ENCODE measurements around the gene COX6B2. TPM values are rescaled to one million over a fixed set of nuclear protein-coding genes. Genes with fewer than 3 reads are reported as not detected.

COX6B2 gene
- total and polyA plus RNA-seq, 2 of the 13 experiments (the other 11 are each of a cell fraction or from before 2014, with no cell fraction given): 0.21 TPM; not detected in 1

GRCh38 chr19:55299991-55300390, 54.5 kb downstream of the COX6B2 start:
- Histone ChIP-seq H3K79me2 (ENCODE audit: insufficient read depth, low read length) (no peaks in the 10 kb centered on the region), H3K4me1 (ENCODE audit: insufficient read depth, low read length) (peaks cover 29% of the 10 kb centered on the region), H2AFZ (ENCODE audit: low read length) (no peak overlapping the region), H3K9ac (ENCODE audit: insufficient read depth, low read depth, low read length) (no peak overlapping the region), H3K4me3 (replicated peaks in 1 of 3; ENCODE audit: insufficient read depth in 1 of 3, low read depth in 2 of 3, low read length in 3 of 3) (no peak overlapping the region), H3K36me3 (replicated peaks in 1 of 2; ENCODE audit: control insufficient read depth in 1 of 2, insufficient read depth in 2 of 2, low read length in 2 of 2) (no peaks in the 10 kb centered on the region), H3K4me2 (ENCODE audit: low read depth, low read length) (no peak overlapping the region), H3K9me3 (ENCODE audit: low read length) (no peaks in the 10 kb centered on the region), H3K27me3 (ENCODE audit: control insufficient read depth in 1 of 2, insufficient read depth in 2 of 2, low read length in 2 of 2) (peaks cover 0 to 20% of the 10 kb centered on the region in 2 experiments; a peak in 2 of 5 replicates), H3K27ac (ENCODE audit: extremely low read length, insufficient read depth, low read length) (no peak overlapping the region), H4K20me1 (ENCODE audit: insufficient read depth, low read length) (no peaks in the 10 kb centered on the region)
- in situ Hi-C loops (cut with HindIII; ENCODE audit: extremely low pct_ligation_motif_present, low pct_unique_long_range_greater_than_20kb): loop anchor here (5.0 kb wide), 1 partner anchor 117 kb away; no protein-coding TSS in a partner anchor
- ChIA-PET CTCF (ENCODE audit: low intra/inter-chr PET ratio, low total read pairs) (no interaction called here), POLR2A (no interaction called here)
- DNase-seq (ENCODE audit: low spot score) (no peak), FAIRE-seq (no peak), ATAC-seq (no peak)
- intact Hi-C loops (cut with micrococcal nuclease; ENCODE audit: unreplicated experiment): no loop called here
- no TSS peak for BruUV-seq (replicated peaks)
- WGBS (ENCODE audit: low lambda C conversion rate): 30% methylated on average over 7 of the region's 10 CpGs
- TF ChIP-seq CCAR2 (optimal IDR thresholded peaks at IDR 0.05; ENCODE audit: low read depth, low read length) (no peak), ATF2 (CRISPR knock-in tag; IDR thresholded peaks at IDR 0.05) (no peak), RNF219 (CRISPR knock-in tag; IDR thresholded peaks at IDR 0.05) (no peak), HNF4G (IDR thresholded peaks at IDR 0.05; ENCODE audit: borderline replicate concordance, low read depth, low read length) (no peak), HNF4G (CRISPR knock-in tag; IDR thresholded peaks at IDR 0.05; ENCODE audit: borderline replicate concordance, low read depth) (no peak), ZNF343 (CRISPR knock-in tag; IDR thresholded peaks at IDR 0.05) (no peak), ZFP1 (CRISPR knock-in tag; IDR thresholded peaks at IDR 0.05) (no peak), HNRNPL (IDR thresholded peaks at IDR 0.05; ENCODE audit: low read depth, low read length) (no peak), IRF1 (CRISPR knock-in tag; IDR thresholded peaks at IDR 0.05; ENCODE audit: low read depth) (no peak), ZNF232 (CRISPR knock-in tag; IDR thresholded peaks at IDR 0.05; ENCODE audit: borderline replicate concordance) (no peak), KDM3A (CRISPR knock-in tag; IDR thresholded peaks at IDR 0.05; ENCODE audit: low read depth) (no peak), ZNF709 (CRISPR knock-in tag; IDR thresholded peaks at IDR 0.05) (no peak), ZNF503 (CRISPR knock-in tag; IDR thresholded peaks at IDR 0.05) (no peak), IKZF1 (IDR thresholded peaks at IDR 0.05) (no peak), CENPX (CRISPR knock-in tag; IDR thresholded peaks at IDR 0.05) (no peak), STAG1 (CRISPR knock-in tag; IDR thresholded peaks at IDR 0.05) (no peak)

Data from HepG2 (cell line).